GM19468 (cell line): ENCODE results near the gene ABHD8.
A peak's percentile ranks its signal among the peaks of the same experiment; 100 is the strongest.
"Not testable (repeated sequence)": the region's sequence is repeated elsewhere in the genome, so short reads cannot be mapped to it uniquely, and the experiment has no call there.

Experiments used
- ATAC-seq: cut with Tn5 transposase; IDR thresholded peaks from one replicate; pipeline ENCODE4 v1.9.1; 2021; ENCODE audit warnings: mild to moderate bottlenecking, moderate library complexity, moderate number of reproducible peaks; ENCODE audit not compliant: unreplicated experiment; ENCODE audit errors: extremely low read depth

Gene ABHD8

DNA sequence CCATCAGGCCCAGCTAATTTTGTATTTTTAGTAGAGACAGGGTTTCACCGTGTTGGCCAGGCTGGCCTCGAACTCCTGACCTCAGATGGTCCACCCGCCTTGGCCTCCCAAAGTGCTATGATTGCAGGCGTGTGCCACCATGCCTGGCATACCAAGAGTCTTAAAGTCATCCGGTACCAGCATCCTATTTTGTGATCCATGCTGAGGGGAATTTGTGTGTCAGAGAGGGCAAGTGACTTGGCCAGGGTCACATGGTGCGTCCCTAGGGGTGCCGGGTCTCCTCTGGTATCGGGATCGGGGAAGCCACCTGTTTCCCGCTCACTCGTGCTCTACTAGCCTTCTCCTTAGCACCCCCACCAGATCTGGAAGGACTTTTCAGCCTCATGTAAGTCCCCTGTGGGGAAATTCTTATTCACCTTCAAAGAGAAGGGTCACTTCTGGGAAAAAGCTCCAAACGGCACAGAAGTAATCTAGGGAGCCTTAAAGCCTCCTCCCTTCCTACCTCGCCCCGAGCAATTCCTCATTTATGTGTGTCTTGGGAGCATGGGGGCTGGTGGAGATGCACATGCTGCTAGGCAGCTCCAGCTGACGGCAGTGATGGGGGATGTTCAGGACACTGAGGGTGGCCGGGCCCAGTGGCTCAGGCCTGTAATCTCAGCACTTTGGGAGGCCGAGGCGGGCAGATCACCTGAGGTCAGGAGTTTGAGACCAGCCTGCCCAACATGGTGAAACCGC, 27.6 kb downstream of the ABHD8 start:
- no peak for ATAC-seq

DNA sequence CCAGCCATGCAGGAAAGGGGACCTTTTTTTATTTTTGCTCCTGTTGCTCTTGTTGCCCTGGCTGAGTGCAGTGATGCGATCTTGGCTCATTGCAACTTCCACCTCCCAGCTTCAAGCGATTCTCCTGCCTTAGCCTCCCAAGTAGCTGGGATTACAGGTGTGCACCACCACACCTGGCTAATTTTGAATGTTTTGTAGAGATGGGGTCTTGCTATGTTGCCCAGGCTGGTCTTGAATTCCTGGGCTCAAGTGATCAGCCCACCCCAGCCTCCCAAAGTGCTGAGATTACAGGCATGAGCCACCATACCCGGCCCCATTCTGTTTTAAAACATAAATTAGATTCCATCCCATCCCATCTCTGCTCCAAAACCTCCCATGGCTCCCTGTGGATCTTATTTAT, 28.3 kb downstream of the ABHD8 start:
- ATAC-seq = not testable (repeated sequence)

DNA sequence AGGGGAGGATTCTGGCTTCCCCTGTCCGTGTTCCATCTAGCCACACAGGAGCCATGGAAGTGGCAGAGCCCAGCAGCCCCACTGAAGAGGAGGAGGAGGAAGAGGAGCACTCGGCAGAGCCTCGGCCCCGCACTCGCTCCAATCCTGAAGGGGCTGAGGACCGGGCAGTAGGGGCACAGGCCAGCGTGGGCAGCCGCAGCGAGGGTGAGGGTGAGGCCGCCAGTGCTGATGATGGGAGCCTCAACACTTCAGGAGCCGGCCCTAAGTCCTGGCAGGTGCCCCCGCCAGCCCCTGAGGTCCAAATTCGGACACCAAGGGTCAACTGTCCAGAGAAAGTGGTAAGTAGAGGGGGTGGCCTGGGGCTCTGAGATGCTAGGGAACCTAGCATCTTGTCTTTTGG, 34.5 kb downstream of the ABHD8 start:
- ATAC-seq = no peak

DNA sequence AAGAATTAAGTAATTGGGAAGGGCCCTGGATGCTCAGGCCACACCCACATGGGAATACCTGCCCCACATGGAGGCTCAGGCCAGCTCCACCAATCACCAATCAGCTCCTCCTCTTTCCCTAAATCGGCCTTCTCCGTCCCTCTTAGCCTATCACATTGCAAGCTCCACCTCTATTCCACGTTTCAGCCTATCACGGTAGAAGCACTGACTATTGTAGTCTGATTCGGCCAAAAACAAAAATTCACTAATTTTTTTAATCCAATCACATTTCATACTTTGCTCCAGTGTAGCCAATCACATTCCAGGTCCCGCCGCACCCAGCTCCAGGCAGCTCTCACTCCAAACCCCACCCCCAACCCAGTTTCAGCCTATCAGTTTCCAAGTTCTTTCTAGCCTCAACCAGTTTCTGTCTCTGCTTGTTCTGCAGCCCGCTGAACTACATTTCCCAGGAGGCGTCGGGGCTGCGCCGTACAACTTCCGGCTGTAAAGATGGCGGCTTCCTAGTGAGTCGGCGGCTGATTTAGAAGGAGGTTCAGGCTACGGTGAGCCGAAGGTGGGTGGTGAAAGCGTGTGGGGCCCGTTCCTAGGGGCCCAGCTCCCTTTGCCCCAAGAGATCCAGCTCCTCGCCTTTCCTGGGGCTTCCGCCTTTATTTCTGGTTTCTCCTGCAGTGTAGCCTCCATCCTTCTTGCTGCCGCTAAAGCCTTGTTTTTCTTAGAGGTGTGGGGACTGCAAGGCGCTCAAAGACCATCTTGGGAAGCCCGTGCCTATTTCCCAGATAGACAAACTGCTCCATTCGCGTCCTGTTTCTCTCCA, 36.0 kb downstream of the ABHD8 start, which contains the start of gene BABAM1:
BABAM1 (plus strand) TSS at position 469 of the 814 bp plus-strand sequence. CDS start 1,364 bp downstream, outside the sequence.
- ATAC-seq = peak; percentile 82

DNA sequence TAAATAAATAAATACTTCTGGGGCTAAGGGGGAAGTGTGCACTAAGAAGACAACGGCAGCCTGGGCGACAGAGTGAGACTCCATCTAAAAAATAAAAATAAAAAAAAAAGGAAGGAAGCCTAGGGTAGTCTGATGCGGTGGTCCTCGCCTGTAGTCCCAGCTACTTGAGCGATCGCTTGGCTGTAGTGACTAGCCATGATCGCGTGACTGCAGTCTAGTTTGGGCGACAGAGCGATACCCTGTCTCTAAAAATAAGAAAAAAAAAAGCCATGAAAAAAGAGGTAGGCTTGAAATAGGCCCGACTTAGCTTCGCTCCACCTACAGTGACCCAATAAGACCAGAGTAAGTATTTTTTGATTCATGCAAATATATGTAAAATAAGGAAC, 36.6 kb downstream of the ABHD8 start:
- ATAC-seq = no peak

DNA sequence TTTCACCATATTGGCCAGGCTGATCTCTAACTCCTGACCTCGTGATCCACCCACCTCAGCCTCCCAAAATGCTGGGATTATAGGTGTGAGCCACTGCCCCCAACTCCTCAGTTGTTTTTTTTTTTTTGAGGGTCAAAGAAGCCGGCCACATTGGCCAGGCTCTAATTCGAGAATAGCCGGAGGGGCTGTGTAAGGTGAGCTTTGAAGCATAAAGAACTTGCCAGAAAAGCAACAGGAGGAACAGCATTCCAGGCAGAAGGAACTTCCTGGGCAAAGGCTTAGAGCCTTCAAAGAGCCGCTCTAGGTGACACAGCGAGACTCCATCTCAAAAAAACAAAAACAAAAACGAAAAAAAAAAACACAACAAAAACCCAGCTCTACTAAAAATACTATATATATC, 37.2 kb downstream of the ABHD8 start:
- no peak for ATAC-seq

DNA sequence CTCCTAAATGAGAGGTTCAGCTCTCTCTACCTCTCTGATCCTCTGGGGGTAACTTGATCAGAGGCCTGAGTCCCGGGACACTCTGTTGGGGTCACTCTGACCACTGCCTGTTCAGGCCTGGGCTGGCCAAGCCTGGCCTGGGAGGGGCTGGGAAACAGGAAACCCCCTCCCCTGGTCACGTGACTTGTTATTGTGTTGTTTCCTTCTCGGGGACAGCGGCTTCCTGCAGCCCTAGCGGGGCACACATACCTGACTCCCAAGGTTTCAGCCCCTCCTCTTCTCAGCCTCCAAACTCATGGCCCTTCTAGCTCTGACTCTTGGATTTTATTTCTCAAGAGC, 38.6 kb downstream of the ABHD8 start, which contains the start of gene USHBP1:
USHBP1 (minus strand) TSS at position 105 of the 339 bp plus-strand sequence. CDS start 446 bp downstream, outside the sequence.
- no peak for ATAC-seq

DNA sequence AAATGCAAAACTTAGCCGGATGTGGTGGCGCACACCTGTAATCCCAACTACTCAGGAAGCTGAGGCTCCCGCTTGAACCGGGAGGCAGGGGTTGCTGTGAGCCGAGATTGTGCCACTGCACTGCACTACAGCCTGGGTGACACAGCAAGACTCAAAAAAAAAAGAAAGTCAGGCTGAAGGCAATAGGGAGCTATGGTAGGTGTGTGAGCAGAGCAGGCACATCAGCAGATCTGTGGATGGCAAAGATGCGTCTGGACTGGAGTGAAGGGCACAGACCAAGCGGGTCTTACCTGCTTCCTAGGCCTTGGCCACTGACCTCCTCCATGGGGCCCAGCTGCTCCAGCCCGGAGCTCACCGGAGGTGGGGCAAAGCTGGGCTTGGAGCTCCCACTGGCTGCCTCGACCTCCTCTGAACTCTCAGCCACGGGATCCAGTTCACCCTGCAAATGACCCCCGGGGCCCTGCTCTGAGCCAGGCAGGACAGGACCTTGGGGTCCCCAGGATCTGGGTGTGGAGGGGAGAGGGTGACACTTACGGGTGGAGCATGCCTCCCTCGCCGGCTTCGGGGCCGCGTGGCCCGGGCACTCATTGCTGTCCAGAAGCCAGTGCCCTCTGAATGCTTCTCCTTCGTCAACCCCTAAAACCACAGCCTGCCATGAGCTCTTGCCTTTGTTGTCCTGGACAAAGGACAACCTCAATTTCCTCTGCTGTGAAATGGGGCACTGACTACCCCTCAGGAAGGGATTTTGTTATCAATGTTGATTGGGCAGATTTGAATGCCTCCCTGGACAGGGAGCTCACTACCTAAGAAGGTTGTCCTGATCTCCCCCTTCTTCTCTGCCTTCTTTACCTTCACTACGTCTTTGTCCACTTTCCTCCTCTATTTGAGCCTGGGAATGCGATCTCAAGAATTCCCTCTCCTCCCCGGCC, 39.2 kb downstream of the ABHD8 start:
- no peak for ATAC-seq

DNA sequence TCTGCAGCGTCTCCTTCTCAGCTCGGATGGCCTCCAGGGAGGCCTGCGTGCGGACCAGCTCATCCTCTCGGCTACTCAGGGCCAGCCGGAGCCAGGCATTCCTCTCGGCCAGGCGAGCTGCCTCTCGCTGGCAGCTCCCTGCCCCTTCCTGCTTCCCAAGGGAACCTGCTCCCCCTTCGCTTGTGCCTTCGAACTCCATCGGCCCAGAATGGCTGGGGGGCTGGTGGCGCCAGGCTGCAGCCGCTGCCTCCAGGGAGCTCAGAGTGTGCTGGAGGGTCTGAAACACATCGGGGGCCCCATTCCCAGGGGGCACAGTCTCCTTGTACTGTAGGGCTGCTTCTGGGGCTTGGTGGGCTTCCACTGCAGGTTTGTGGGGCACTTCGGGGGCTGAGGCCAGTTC, 40.7 kb downstream of the ABHD8 start:
- ATAC-seq = no peak

DNA sequence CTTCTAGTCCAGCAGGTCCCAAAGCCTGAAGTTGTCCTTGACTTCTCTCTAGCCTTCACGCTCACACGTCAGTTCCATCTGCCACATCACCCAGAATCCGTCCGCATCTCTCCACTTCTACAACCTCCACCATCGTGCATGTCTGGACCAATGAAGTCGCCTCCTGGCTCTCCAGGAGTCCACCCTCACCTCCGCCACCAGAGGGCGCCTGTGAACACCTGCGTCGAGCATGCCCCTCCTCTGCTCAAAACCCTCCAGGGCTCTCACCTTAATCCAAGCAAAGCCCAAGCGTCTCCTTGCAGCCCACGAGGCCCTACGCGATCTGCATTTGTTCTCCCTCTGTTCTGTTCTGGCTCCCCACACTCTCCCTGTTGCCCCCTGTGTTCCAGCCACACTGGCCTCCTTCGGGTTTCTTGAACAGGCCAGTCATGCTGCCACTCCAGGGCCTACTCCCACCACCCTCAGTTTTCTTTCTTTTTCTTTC, 42.3 kb downstream of the ABHD8 start:
- no peak for ATAC-seq

DNA sequence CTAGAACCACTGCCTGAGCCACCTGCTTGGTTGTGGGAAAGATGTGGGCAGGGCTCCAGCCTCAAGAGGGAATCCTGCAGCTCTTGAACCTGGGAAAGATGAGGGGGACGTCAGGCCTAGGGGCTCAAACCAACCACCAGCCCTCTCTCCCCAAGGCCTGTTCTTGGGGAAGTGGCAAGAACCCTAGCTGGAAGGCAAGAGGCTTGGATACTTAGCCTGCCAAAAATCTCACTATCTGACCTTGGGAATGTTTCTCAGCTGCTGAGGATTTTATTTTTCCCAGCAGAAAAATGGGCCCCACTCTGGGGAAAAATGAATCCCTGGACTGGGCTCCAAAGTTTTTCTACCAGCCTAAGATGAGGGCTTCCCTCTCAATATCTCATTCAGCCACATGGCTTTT, 43.3 kb downstream of the ABHD8 start:
- no peak for ATAC-seq

DNA sequence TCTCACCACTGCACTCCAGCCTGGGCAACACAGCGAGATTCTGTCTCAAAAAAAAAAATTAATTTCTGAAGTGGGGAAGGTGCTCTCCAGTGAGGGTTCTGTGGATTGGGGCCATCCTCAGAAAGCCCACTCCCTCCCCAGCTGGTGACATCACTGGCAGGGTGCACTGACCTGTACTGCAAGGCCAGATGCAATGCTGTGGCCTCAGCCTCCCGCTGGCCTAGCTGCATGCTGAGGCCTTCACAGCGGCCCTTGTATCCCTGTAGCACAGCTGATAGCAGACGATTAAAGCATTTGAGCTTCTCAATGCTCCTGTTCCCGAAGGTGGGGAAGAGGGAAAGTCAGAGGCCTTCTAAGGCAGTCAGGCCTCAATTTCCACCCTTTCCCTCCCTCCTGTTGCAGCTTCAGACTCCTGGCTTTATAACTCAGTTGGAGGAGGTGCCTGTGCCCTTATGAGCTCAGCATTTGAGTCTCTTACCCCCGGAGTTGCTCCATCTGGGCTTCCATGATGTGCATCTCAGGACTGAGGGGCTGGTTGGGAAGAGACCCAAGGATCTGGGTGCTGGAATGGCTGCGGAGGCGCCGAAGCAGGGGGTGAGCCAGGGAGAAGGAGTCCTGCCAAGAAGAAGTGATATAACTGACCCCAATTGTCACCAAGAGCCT, 44.0 kb downstream of the ABHD8 start:
- ATAC-seq = no peak

DNA sequence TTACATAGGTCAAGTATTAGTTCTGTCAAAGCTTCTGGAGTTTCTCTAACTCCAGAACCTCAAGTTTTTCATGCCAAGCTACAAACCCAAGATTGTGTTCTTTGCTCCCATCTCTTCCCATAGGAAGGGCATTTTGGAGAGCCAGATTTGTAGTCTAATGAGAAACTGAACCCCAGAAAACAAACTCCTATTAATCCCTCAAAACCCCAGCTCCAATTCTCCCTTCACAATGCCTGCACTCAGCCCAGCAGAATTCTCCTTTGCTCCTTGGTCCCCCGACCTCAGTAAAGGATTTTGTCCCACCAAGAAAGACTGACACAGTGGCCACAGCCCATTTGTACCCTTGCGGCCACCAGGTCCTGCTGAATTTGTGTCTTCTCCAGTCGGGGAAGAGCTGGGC, 47.1 kb downstream of the ABHD8 start:
- ATAC-seq = no peak

DNA sequence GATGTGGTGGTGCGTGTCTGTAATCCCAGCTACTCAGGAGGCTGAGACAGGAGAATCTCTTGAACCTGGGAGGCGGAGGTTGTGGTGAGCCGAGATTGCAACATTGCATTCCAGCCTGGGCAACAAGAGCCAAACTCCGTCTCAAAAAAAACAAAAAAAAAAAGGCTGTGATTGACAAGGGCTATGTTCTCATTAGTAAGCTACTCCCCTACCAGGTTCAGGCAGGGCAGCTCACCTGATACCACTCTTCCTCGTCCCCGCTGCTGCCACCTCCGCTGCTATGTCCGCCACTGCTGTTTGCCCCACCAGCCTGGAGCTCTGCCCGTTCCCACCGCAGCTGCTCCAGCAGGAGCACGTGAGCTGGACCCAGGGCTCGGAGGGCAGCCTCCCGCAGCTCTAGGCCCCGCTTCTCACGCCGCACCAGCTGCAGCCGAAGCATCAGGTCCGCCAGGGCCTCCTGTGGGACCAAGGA, 48.0 kb downstream of the ABHD8 start:
- ATAC-seq = no peak

DNA sequence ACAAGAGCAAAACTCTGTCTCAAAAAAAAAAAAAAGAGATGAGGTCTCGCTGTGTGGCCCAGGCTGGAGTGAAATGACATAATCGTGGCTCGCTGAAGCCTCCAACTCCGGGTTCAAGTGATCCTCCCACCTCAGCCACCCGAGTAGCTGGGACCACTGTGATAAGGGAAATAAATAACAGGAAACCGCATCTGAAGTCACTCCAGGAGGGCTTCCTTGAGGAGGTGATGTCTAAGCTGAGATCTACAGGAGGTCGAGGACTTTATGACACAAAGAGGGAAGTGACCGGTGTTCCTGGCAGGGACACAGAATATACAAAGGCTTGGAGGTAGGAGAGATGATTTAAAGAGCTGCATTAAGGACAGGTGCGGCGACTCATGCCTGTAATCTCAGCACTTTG, 48.6 kb downstream of the ABHD8 start:
- ATAC-seq = no peak

DNA sequence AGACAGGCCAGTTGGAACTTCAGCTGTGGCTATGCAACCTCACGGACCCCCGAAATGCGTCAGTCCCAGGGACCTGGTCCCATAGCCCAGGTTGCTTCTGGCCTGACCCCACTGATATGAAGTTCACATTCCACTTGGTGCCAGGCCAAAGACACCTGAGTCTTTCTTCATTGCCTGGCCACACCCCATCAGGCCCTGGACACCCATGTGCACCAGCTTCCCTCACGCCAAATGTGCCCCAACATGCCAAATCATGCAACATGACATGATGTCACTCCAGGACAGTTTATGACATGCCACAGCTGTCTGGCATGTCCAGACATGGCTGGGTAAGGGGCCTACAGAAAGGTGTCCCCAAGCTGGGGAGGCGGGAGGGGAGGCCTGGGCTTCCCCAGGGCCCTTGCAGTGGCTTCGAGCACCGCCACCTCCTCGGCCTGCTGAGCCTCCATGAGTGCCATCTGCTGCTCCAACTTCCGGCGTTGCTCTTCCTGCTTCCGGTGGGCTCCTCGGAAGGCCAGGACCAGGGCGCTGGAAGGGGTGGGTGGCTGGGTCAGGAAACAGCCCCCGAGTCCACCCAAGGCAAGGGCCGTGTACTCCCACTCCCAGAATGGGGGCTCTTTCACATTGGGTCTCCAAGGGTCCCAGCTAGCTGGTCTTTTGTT, 53.2 kb downstream of the ABHD8 start:
- ATAC-seq = no peak

DNA sequence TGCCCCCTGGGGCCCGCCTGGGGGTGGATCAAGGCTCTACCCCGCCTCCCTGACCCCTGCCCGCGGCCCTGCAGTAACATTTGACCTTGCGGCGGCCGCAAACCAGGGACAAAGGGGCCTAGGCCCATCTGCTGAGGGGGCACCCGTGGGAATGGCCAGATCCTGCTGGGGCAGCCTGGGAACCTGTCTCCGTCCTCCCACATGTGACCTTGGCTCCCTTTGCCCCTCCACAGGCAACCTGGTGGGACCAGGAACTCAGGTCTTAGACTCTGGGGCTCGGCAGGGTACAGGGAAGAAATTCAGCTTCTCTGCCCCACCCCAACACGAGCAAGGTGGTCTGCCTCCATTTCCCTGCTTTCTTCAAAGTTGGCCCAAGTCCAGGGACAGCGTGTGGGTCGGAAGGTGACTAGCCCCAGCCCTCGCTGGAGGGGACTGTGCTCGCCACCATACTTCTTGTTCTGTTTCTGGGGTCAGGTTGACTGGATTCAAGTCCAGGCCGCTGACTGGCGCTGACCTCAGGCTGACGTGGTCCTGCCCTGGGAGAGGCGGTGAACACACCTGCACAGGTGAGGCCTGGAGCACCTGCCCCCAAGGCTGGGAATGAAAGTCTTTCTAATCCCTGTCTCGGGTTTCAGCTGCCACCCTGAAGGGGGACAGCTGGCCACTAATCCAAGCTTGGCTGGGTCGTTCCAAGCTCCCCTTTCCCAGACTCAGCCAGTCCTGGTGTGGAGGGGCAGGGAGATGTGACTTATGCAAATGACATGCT, 55.0 kb downstream of the ABHD8 start:
- no peak for ATAC-seq

DNA sequence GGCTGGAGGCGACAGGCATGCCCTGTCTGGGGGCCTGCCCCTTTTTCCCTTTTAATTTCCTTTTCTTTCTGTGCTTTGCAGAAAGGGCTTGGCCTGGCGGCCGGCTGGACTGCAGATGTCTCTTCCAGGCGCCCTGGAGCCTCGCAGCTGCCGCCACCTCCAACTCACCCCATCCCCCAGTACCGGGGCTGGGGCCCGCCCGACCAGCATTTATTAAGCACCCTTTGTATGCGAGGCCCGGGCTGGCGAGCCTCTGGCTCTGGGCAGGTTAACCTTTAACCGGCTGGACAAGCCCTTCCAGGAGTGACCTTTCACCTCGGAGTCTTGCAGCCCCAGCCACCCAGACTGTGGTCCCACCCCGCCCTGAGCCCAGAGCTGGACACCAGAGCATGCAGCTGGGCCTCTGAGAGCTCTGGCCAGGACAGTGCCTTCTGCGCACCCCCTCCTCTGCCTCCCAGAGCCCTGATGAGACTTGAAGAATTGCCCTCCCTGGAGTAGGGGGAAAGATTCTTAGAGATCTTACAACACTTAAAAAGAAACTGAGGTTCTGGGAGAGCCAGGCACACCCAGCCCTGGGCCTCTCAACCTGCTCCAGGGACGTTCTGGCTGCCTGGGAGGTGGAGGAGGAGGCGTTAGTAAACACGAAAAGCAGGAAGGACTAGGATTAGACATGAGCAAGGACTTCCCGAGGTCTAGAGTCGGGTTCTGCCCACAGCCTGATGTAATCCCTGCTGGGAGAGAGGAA, 56.4 kb downstream of the ABHD8 start:
- ATAC-seq = no peak
